HG03175 (cell line): Measurements from ENCODE around the gene AQP6.

Source experiments
- ATAC-seq: cut with Tn5 transposase; IDR thresholded peaks from one replicate; pipeline ENCODE4 v1.9.1; 2021; ENCODE audit warnings: mild to moderate bottlenecking, moderate library complexity; ENCODE audit not compliant: unreplicated experiment

The AQP6 gene

GRCh38 chr12:49955899-49956662, 16.7 kb upstream of the AQP6 start:
- no peak for ATAC-seq

DNA sequence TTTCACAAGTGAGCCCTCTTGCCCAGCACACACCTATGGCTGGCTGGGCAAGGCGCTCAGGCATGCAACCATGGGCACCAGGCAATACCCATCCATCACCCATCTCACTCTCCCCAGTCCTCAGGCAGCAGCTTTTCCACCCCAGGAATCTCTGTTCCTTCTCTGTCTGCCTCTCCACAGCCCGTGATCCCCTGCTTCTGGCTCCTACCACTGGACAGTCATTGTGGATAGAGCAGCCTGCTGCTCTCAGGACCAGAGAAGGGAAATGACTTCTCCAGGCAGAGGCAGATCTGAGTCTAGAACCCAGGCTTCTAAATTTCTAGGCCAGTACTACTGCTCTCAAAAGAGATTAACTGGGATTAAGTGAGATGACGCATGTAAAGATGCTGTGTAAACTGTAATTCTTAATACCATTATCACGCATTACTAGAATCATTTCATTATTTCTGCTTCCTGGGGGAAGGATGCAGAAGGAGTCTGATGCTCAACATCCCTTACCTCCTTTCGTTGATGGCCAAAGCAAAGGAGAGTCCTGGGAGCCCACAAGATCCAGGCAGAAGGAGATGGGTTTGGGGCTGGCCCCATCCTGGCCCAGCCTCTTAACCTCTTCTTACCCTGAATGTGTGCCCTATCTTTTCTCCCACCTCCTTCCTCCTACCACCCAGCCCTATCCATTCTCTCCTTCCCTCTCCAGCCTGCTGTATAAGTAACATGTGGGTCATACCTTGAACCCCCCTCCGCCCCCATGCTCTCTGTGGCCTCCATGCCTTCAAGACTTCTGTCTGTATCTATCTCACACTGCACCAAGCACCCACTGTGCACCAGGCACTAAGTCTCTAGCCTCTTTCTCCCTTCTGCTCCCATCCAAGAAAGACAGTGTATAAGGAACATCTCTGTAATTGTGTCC, 15.8 kb upstream of the AQP6 start:
- no peak for ATAC-seq

DNA sequence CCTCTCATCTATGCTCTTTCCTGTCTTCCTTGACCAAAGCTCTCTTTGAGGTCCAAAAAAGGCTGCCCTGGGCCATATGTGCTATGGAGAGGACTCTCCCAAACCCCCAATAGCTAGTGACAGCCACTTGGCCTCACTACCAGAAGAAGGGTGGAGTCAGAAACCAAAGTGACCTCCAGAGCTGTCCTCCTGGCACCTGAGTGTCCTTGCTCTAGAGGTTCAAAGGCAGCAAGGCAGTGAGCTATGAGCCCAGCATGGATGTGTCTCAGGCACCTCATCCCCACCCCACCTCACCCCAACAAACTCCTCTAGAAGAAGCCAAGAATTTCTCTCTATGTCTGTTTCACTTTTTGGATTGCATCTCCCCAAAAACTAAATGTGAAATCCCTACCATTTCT, 15.2 kb upstream of the AQP6 start:
- no peak for ATAC-seq

DNA sequence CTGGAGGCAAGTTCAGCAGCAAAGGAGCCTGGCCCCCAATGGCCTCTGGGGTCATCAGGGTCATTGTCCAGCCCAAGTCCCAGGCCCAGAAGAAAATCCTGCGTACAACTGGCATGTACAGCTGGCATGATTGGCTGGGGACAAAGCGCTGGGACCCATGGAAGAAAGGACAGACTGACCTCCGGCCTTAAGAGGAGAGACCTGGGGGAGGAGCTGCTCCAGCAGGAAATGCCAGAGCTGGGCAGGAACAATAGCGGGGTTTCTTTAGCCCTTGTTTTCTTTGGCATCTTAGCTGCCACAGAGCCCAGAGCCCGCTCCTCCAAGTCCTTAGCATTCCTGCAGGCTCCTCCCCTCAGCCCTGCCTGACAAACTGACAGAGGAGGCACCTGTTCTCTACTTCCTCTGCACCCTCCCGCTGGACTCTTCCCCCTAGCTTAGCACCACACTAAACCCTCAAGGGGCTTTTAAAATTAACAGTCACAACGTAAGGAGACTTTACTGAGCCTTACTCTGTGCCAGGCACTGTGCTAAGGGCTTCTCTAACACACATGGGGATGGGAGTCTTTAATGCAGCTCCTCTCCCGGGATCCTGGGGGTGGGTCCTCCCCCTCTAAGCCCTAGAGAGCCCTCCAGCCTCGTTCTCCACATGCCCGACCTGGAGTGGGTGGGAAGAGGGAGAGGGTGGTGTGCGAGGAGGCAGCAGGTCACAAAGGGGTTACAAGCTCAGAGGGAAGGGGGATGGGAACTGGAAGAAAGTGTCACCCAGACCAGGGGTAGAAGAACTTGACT, 12.9 kb upstream of the AQP6 start:
- ATAC-seq = no peak

GRCh38 chr12:49960474-49961110, 12.2 kb upstream of the AQP6 start:
- ATAC-seq = no peak

DNA sequence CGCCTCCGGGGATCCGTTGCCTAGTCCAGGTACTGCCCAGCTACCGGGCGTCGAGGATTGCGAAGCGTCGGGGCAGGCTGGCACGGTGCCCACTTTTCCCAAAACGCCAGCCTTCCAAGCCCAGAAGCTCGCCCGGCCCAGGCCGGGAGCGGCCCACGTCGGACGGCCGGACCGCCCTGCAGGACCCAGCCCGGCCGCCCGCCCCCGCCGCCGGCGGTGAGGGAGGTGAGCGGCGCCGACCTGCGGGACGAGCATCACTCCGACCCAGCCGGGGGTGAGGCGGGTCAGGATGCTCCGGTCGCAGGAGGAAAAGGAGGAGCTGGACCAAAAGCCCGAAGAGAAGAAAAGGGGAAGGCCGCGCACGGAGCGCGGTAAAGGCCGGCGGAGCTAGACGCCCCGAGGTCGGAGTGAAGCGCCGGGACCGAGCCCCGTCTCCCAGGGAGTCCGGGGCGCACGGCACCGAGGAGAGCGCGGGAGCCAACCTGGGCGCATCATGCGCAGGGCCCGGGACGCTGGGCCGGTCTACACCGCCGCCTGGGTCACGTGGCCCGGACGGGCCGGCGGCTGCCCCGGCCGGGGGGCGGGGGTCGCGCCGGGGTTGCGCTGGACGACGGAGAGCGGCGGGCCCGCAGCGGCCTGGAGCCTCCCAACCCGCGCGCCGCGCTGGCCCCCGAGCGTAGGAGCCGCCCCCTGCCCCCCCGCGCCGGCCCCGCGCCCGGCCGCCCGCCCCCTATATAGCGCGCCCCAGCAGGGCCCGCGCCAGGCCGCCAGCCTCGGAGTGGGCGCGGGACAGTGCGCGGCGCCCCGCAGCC, 11.4 kb upstream of the AQP6 start, which contains the start of gene AQP5:
Gene AQP5 (plus strand): TSS at position 762 of the 812 bp plus-strand sequence. CDS start 146 bp downstream, outside the sequence.
- ATAC-seq = no peak

DNA sequence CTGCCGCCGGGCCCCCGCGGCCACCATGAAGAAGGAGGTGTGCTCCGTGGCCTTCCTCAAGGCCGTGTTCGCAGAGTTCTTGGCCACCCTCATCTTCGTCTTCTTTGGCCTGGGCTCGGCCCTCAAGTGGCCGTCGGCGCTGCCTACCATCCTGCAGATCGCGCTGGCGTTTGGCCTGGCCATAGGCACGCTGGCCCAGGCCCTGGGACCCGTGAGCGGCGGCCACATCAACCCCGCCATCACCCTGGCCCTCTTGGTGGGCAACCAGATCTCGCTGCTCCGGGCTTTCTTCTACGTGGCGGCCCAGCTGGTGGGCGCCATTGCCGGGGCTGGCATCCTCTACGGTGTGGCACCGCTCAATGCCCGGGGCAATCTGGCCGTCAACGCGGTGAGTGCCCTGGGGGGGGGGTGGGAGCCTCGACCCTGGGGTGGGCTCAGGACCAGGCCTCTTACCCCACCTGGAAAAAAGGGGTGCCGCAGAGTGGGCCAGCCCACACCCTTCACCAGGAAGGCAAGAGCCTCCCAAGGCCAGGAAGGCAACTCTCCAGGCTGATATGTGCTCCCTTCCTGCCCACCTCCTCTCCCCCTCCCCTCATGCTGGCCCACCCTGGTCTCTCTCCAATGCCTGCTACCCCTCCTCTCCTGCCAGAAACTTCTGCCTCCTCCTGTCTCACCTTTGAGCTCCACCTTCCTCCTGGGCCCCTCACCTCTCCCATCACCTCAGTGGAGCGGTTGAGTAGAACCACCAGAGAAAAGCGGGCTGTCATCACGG, 10.6 kb upstream of the AQP6 start:
- ATAC-seq = no peak

DNA sequence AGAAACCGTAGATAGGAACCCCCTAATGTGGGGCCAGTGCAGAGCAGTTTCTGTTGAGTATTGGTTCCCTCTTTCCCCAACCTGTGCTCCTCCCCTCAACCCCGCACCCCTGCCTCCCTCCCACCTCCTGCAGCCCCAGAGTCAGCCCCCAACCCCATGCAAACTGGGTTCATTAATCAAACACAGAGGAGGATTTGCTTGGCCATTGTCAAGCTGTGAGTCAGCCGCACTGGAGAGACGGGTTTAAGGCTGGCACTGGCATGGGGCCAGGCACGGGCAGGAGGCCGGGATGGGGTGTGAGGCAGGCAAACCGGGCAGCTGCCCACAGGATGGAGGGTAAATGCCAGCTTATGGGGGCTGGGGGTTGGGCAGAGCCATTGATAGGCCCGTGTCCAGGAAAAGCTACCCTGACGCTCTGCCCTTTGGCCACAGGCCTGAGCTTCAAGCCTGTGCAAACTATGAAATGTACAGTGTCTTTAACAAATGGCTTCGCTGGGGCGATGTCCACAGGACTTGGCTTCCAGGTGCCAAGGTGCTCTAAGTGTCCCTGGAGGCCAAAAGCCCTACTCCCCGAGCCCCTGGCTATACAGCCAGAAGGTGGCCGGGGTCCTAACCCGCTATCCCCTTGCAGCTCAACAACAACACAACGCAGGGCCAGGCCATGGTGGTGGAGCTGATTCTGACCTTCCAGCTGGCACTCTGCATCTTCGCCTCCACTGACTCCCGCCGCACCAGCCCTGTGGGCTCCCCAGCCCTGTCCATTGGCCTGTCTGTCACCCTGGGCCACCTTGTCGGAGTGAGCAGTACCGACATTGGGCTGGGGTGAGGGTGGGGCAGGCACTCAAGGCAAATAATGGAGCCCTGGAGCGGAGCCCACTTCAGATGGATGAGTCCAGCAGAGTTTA, 9.6 kb upstream of the AQP6 start:
- no peak for ATAC-seq

DNA sequence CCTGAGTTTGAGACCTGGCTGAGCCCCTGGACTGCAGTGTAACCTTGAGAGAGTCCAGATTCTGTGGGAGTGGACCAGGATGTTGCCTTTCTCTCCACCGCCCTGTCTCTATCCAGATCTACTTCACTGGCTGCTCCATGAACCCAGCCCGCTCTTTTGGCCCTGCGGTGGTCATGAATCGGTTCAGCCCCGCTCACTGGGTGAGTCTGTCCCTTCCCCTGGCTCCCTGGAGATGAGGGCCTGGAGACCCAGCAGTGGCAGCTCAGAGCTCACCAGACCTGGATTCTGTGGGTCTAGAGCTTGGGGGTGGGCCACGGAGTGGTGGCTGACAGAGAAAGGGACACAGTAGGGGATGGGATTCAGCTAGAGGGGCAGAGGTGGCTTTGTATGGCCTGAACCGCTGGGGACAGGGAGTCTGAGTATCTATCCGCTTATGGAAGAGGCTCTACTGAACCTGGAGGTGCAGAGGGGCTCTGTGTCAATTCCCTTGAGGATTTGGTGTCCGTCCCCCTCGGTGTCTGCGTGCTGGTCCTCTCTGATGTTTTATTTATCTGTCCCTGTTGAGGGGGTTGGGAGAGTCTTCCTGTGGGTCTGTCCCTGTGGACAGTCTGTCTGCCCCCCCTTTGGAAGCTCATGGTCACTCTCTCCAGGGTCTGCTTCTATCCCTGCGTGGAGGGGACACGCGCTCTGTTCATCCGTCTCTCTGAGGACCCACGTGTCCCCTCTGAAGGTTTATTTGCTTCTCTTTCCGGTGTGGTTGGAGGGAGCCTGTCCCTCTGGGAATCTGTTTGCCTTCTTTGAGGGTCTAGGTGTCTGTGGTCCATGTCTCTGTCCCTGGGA, 8.6 kb upstream of the AQP6 start:
- no peak for ATAC-seq

DNA sequence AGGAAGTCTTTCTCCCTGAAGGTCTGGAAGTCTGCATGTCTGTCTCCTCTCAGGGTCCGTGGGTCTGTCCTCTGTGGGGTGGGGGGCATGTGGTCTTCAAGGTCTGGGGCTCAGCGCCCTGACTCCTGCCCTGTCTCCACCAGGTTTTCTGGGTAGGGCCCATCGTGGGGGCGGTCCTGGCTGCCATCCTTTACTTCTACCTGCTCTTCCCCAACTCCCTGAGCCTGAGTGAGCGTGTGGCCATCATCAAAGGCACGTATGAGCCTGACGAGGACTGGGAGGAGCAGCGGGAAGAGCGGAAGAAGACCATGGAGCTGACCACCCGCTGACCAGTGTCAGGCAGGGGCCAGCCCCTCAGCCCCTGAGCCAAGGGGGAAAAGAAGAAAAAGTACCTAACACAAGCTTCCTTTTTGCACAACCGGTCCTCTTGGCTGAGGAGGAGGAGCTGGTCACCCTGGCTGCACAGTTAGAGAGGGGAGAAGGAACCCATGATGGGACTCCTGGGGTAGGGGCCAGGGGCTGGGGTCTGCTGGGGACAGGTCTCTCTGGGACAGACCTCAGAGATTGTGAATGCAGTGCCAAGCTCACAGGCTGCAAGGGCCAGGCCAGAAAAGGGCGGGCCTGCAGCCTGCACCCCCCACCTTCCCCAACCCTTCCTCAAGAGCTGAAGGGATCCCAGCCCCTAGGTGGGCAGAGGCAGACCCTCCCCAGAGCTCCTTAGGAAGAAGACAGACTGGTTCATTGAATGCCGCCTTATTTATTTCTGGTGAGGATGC, 7.7 kb upstream of the AQP6 start:
- ATAC-seq = no peak

DNA sequence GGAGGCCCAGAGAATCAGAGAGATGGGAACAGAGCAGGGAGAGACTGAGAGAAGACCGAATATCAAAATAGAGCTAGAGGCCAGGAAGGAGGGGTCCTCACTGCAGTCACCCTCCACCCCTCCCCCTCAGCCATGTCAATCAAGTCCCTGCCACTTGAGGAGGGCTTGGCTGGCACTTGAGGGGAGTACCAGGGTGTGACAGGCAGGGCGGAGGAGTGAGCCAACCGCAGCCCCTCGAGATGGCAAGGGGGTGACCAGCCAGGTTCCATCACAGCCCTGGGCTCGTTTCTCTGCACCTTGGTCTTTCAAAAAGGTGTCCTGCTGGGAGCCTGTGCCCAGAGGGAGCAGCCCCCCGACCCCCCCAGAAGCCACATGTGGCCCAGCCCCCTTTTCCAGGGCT, 6.9 kb upstream of the AQP6 start:
- ATAC-seq = no peak

GRCh38 chr12:49966511-49967041, 6.2 kb upstream of the AQP6 start:
- no peak for ATAC-seq

DNA sequence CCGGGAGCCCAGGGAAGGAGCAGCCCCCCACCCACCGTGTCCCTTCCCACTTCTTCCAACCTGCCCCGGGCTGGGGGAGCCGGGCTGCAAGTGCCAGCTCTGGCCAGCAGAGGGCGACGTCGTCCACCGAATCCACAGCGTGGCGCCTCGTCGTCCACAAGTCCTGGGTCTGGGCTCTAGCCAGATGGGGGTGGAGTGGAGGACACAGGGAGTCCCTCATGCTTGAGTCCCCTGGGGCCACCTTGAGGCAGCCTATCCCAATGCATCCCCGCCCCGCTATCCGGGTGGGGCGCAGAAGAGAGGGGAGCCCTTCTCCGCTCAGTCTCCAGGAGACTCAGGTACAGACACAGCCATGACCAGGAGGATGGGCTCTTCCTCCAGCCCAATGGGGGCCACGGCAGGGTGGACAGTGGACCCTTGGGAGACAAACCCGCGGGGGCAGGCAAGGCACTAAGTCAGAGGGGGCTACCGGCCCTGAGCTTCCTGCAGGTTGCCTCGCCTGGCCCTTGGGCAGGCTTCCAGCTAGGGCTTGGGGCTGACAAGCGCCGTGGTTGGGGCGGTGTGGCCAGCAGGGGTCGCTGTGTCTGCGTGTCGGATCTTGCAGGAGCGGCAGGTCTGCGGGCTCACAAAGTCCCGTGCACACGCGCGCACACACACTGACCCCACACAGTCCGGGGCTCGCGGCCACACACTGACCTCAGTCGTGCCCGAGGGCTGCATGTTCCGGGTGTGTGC, 5.5 kb upstream of the AQP6 start:
- ATAC-seq = peak; percentile 72

- no peak for ATAC-seq
Observed at GRCh38 chr12:49967777-49968250, 4.9 kb upstream of the AQP6 start.

DNA sequence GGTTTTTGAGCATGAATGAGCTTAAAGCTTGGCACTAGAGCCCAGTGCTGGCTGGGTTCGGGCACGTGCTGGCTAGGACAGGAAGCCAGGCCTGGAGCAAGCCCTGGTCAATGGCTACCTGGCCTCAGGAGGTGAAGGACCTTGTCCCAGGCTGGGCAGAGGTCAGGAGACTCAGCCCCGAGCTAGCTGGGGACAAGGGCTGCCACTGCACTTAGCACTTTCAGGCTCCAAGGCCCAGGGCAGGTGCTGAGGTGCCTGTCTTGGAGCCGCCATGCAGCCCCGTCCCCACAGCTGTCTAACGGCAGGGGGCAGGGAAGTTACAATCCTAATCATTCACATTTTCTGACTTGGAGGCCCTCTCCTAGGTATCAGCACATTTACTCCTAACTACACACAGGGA, 4.3 kb upstream of the AQP6 start:
- ATAC-seq = no peak
